ENCODE data around the gene ADRB2.

DNA sequence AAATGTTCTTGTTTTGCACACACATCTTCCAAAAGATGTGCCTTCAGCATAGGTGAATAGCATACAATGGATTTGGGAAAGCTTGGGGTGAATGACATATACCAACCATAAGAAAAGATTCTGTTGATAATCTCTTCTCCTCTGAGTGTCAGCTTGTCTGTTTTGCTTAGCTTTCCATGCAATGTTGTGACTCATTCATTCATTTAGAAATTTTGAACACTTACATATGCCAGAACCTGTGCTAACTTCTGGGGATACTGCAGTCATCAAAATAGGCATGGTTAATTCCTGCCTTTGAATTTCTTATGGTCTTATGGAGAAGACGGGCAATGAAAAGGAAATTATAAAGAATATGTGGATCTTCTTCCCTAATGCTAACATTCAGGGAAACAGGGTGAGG lies 14.1 kb downstream of the ADRB2 start:
- TF ChIP-seq CTCF (IDR thresholded peaks at IDR 0.05; ENCODE audit: insufficient read depth, low read length, poor library complexity, severe bottlenecking): no peak
- TF ChIP-seq EZH2phosphoT487 (conservative IDR thresholded peaks at IDR 0.05; ENCODE audit: low read length): no peak
